CD14-positive monocyte (primary cell): ENCODE data around the gene HLA-DRB1. TPM values are rescaled to one million over a fixed set of nuclear protein-coding genes. Genes with fewer than 3 reads are reported as not detected.

ENCODE experiments used
- DNase-seq, 3 donors: peaks; one replicate each; pipeline ENCODE4 v3.0.0-alpha.2; 2011 to 2022
- H2AFZ ChIP-seq: 2 replicates; pipeline ENCODE4 v1.6.0; 2012; ENCODE audit warnings: mild to moderate bottlenecking, low read depth, low read length, inconsistent platforms; ENCODE audit not compliant: insufficient read depth, poor library complexity, severe bottlenecking
- H3K27ac ChIP-seq, 2 donors: 1 replicate in 1 of 2; 2 replicates in 1 of 2; pipeline ENCODE4 v1.5.1; 2012 to 2013; ENCODE audit warnings: low read length in 2 of 2, control low read depth in 1 of 2, inconsistent platforms in 1 of 2, low read depth in 1 of 2, mild to moderate bottlenecking in 1 of 2
- H3K27me3 ChIP-seq, 2 donors: one replicate each; pipeline versions ENCODE4 v1.6.0 to v1.6.1; 2011 to 2013; ENCODE audit warnings: low read length in 2 of 2; ENCODE audit not compliant: control insufficient read depth in 2 of 2, insufficient read depth in 2 of 2
- H3K36me3 ChIP-seq, 2 donors: replicated peaks in 1 of 2; 1 replicate in 1 of 2; 2 replicates in 1 of 2; pipeline versions ENCODE4 v1.5.1 to v1.6.1; 2012 to 2013; ENCODE audit warnings: low read length in 2 of 2, control low read depth in 1 of 2, inconsistent platforms in 1 of 2, mild to moderate bottlenecking in 1 of 2; ENCODE audit not compliant: insufficient read depth in 2 of 2, control insufficient read depth in 1 of 2
- H3K4me1 ChIP-seq, 2 donors: 1 replicate in 1 of 2; 2 replicates in 1 of 2; pipeline versions ENCODE4 v1.5.1 to v1.6.1; 2012 to 2013; ENCODE audit warnings: low read length in 2 of 2, control low read depth in 1 of 2, inconsistent platforms in 1 of 2, mild to moderate bottlenecking in 1 of 2, moderate library complexity in 1 of 2; ENCODE audit not compliant: insufficient read depth in 2 of 2, control insufficient read depth in 1 of 2
- H3K4me2 ChIP-seq: replicated peaks from 2 replicates; pipeline ENCODE3; 2012; ENCODE audit warnings: low read length, moderate library complexity, mild to moderate bottlenecking; ENCODE audit not compliant: poor library complexity, severe bottlenecking; ENCODE audit errors: extremely low read depth
- H3K4me3 ChIP-seq, 3 experiments: fragments of 200-600 bp in 1 of 3; sonication (generic) in 1 of 3; replicated peaks in 1 of 3; 1 replicate in 2 of 3; 2 replicates in 1 of 3; pipeline ENCODE4 v1.5.1; 2011 to 2013; ENCODE audit warnings: low read length in 3 of 3, mild to moderate bottlenecking in 3 of 3, control low read depth in 2 of 3, low read depth in 2 of 3, inconsistent platforms in 1 of 3, moderate library complexity in 1 of 3
- H3K79me2 ChIP-seq: 2 replicates; pipeline ENCODE4 v1.6.0; 2012; ENCODE audit warnings: mild to moderate bottlenecking, control low read depth, inconsistent platforms, low read length, moderate library complexity; ENCODE audit not compliant: insufficient read depth
- H3K9ac ChIP-seq: 2 replicates; pipeline ENCODE4 v1.6.0; 2017; ENCODE audit warnings: low read length, mild to moderate bottlenecking; ENCODE audit not compliant: insufficient read depth, poor library complexity, severe bottlenecking
- H3K9me3 ChIP-seq, 2 donors: replicated peaks in 1 of 2; 1 replicate in 1 of 2; 2 replicates in 1 of 2; pipeline versions ENCODE4 v1.5.1 to v1.6.1; 2012 to 2013; ENCODE audit warnings: low read length in 2 of 2, control low read depth in 1 of 2; ENCODE audit not compliant: control insufficient read depth in 1 of 2, insufficient read depth in 1 of 2
- H4K20me1 ChIP-seq: 2 replicates; pipeline ENCODE4 v1.6.0; 2012; ENCODE audit warnings: mild to moderate bottlenecking, low read length, control low read depth, moderate library complexity; ENCODE audit not compliant: insufficient read depth
- H3K27ac Mint-ChIP-seq, 7 donors: one replicate each; pipeline ENCODE4 v1.8.0; 2020; ENCODE audit warnings: mild to moderate bottlenecking in 7 of 7, mixed read lengths in 7 of 7, moderate library complexity in 6 of 7, inconsistent platforms in 2 of 7
- H3K27me3 Mint-ChIP-seq, 3 donors: one replicate each; pipeline ENCODE4 v1.8.0; 2021 to 2022; ENCODE audit warnings: low read depth in 3 of 3, mild to moderate bottlenecking in 3 of 3, mixed read lengths in 3 of 3, moderate library complexity in 3 of 3, inconsistent platforms in 1 of 3
- H3K36me3 Mint-ChIP-seq, 2 donors: one replicate each; pipeline ENCODE4 v1.8.0; 2020; ENCODE audit warnings: mixed read lengths in 2 of 2, inconsistent platforms in 1 of 2, mild to moderate bottlenecking in 1 of 2
- H3K4me1 Mint-ChIP-seq: one replicate; pipeline ENCODE4 v1.8.0; 2020; ENCODE audit warnings: mild to moderate bottlenecking, mixed read lengths
- H3K4me3 Mint-ChIP-seq, 2 donors: one replicate each; pipeline ENCODE4 v1.8.0; 2020; ENCODE audit warnings: mild to moderate bottlenecking in 2 of 2, mixed read lengths in 2 of 2, moderate library complexity in 1 of 2
- H3K9me3 Mint-ChIP-seq, 7 donors: one replicate each; pipeline ENCODE4 v1.8.0; 2020 to 2022; ENCODE audit warnings: mixed read lengths in 7 of 7, mild to moderate bottlenecking in 6 of 7, moderate library complexity in 6 of 7, inconsistent platforms in 2 of 7
- CTCF ChIP-seq: fragments of 200-600 bp; IDR thresholded peaks from one replicate; pipeline ENCODE4 v1.8.0; 2022; ENCODE audit warnings: antibody characterized with exemption, mild to moderate bottlenecking
- WGBS: methylation state at CpG from one replicate; pipeline ENCODE4 v1.1.5; 2013; ENCODE audit warnings: missing lambda C conversion rate; ENCODE audit not compliant: insufficient coverage; 5-methylcytosine and 5-hydroxymethylcytosine counted together
- intact Hi-C, 2 donors: fragments of 100-400 bp; cut with micrococcal nuclease; formaldehyde crosslinking; loops; one replicate each; pipeline versions ENCODE4 v1.15.0 to v1.15.1; 2023
- polyA plus RNA-seq, 3 donors: library from polyadenylated mRNA; depleted of rRNA in 1 of 3; unstranded in 2 of 3; stranded (reverse) in 1 of 3; fragments of 300-500 nt in 2 of 3; fragments of >200 nt in 1 of 3; fragmentation: Illumina TruSeq in 2 of 3; gene quantifications; 1 replicate in 2 of 3; 2 replicates in 1 of 3; pipeline ENCODE4 v1.2.3, GENCODE V29; 2012 to 2021

The HLA-DRB1 gene
- polyA plus RNA-seq, 3 donors = 928 to 2,792 (median 2,645) TPM

GRCh38 chr6:32637883-32638282 is 48.2 kb upstream of the HLA-DRB1 start:
- intact Hi-C loops = loop anchor here in 1 of 2 donors (2.0 kb wide), 1 partner anchor 105 kb away; no protein-coding TSS in a partner anchor

DNA sequence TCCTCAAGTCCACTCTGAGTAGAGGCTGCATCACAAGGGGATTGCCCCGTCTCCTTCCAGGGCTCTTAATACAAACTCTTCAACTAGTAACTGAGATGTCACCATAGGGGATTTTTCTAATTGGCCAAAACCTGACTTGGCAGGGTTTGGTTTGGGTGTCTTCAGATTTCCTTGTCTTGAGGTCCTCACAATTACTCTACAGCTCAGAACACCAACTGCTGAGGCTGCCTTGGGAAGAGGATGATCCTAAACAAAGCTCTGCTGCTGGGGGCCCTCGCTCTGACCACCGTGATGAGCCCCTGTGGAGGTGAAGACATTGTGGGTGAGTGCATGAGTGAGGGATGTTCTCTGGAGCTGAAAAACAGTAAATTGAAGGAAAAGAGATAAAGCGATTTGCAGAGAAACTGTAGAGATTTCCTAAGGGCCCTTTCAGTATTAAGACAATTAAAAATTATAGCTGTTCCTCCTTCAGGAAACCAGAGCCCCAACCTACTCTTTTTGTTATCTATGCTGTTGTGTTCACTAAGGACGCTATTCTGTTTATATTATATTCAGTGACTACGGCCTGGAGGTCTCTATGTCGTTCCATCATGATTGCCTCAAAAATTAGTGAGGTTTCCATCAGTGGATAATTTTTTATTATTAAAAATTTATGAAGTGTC is 47.7 kb upstream of the HLA-DRB1 start, which contains the start of gene HLA-DQA1:
Gene HLA-DQA1, plus strand, starts transcription at position 188 of the 662 bp plus-strand sequence. Its CDS starts 53 bp downstream, at position 241.
- Histone ChIP-seq H3K4me3 (peak within 1 kb of the TSS in 2 of 3 experiments; percentile 68 to 74), H3K9me3 (no peaks in the 10 kb centered on the region), H3K27me3 (no peaks in the 10 kb centered on the region), H3K4me2 (peak within 1 kb of the TSS; percentile 59), H3K9ac (peak within 1 kb of the TSS; percentile 56), H2AFZ (no peak within 1 kb of the TSS), H4K20me1 (no peaks in the 10 kb centered on the region), H3K27ac (peak within 1 kb of the TSS; percentile 54 to 74), H3K4me1 (no peaks in the 10 kb centered on the region), H3K36me3 (no peaks in the 10 kb centered on the region), H3K79me2 (peaks cover 4% of the 10 kb centered on the region)
- no peak for TF ChIP-seq CTCF
- Mint-ChIP-seq H3K27me3 (peaks cover 2 to 8% (median 7%) of the 10 kb centered on the region in 3 donors), H3K36me3 (peaks cover 23 to 27% of the 10 kb centered on the region in 2 donors), H3K9me3 (peaks cover 0 to 4% (median 2%) of the 10 kb centered on the region in 7 donors), H3K27ac (peak within 1 kb of the TSS in 6 of 7 donors; percentile 90 to 99 (median 98)), H3K4me1 (peaks cover 39% of the 10 kb centered on the region), H3K4me3 (peak within 1 kb of the TSS; percentile 94 to 97)
- peak; percentile 77 to 90 (median 87) for DNase-seq
- WGBS = 45% methylated on average over 2 of the region's 7 CpGs
- intact Hi-C loops = no loop called here

More at GRCh38 chr6:32637883-32638282, 48.2 kb upstream of the HLA-DRB1 start:
- Mint-ChIP-seq H3K27me3 (peaks cover 2 to 8% (median 7%) of the 10 kb centered on the region in 3 donors), H3K9me3 (peaks cover 0 to 4% (median 2%) of the 10 kb centered on the region in 7 donors), H3K27ac (peak overlapping the region in 6 of 7 donors; percentile 80 to 99 (median 98)), H3K4me1 (peaks cover 43% of the 10 kb centered on the region), H3K36me3 (peaks cover 29 to 32% of the 10 kb centered on the region in 2 donors), H3K4me3 (peak overlapping the region; percentile 94 to 97)
- Histone ChIP-seq H3K4me1 (no peaks in the 10 kb centered on the region), H4K20me1 (no peaks in the 10 kb centered on the region), H3K27ac (peak overlapping the region in 1 of 2 donors; percentile 74), H3K4me2 (peak overlapping the region; percentile 59), H3K9me3 (no peaks in the 10 kb centered on the region), H3K36me3 (no peaks in the 10 kb centered on the region), H3K27me3 (no peaks in the 10 kb centered on the region), H3K79me2 (peaks cover 4% of the 10 kb centered on the region), H3K9ac (peak overlapping the region; percentile 56), H3K4me3 (peak overlapping the region in 2 of 3 experiments; percentile 68 to 74), H2AFZ (no peak overlapping the region)
- TF ChIP-seq CTCF = no peak
- WGBS = no CpG with 5 or more reads among the region's 3 CpGs
- no peak for DNase-seq
